ENCODE measurements around the gene PHPT1. TPM values are rescaled to one million over a fixed set of nuclear protein-coding genes. Genes with fewer than 3 reads are reported as not detected.

Gene PHPT1
- total RNA-seq, 1 donor from 2014 or later: 242 TPM

- peak; percentile 86 to 91 for DNase-seq (ENCODE audit: low read depth in 2 of 2)
These were observed 1.3 kb upstream of the PHPT1 start for GRCh38 chr9:136847826-136848392.

GRCh38 chr9:136848393-136849037, 694 bp upstream of the PHPT1 start:
- DNase-seq (ENCODE audit: low read depth in 2 of 2): no peak

GRCh38 chr9:136849960-136850865, 1.0 kb downstream of the PHPT1 start:
- DNase-seq (ENCODE audit: low read depth in 2 of 2): peak in 1 of 2 donors; percentile 31

GRCh38 chr9:136850866-136851775, 1.9 kb downstream of the PHPT1 start:
- DNase-seq (ENCODE audit: low read depth in 2 of 2): no peak

GRCh38 chr9:136851941-136852663, 2.9 kb downstream of the PHPT1 start, which contains the start of gene MAMDC4:
TSS of gene MAMDC4 (plus strand) at chr9:136852346. CDS start at chr9:136852417, 71 bp downstream.
- DNase-seq (ENCODE audit: low read depth in 2 of 2): no peak

- no peak for DNase-seq (ENCODE audit: low read depth in 2 of 2)
These were observed 3.7 kb downstream of the PHPT1 start for GRCh38 chr9:136852664-136853595.

GRCh38 chr9:136853596-136854112, 4.4 kb downstream of the PHPT1 start:
- no peak for DNase-seq (ENCODE audit: low read depth in 2 of 2)

- no peak for DNase-seq (ENCODE audit: low read depth in 2 of 2)
These were observed 5.1 kb downstream of the PHPT1 start for GRCh38 chr9:136854113-136854841.

GRCh38 chr9:136854842-136855460, 5.7 kb downstream of the PHPT1 start:
- no peak for DNase-seq (ENCODE audit: low read depth in 2 of 2)

- no peak for DNase-seq (ENCODE audit: low read depth in 2 of 2)
These were observed 6.4 kb downstream of the PHPT1 start for GRCh38 chr9:136855461-136856078.

GRCh38 chr9:136856079-136856476, 6.9 kb downstream of the PHPT1 start:
- DNase-seq (ENCODE audit: low read depth in 2 of 2): no peak

- DNase-seq (ENCODE audit: low read depth in 2 of 2): no peak
These were observed 7.4 kb downstream of the PHPT1 start for GRCh38 chr9:136856541-136857141.

GRCh38 chr9:136857166-136857565, 8.0 kb downstream of the PHPT1 start:
- DNase-seq (ENCODE audit: low read depth in 2 of 2): no peak

- DNase-seq (ENCODE audit: low read depth in 2 of 2): no peak
These were observed 8.6 kb downstream of the PHPT1 start for GRCh38 chr9:136857581-136858412.

GRCh38 chr9:136858452-136858843, 9.2 kb downstream of the PHPT1 start:
- no peak for DNase-seq (ENCODE audit: low read depth in 2 of 2)

Data from lung microvascular endothelial cell (primary cell).